ENCODE data around the gene GYG1.
"Not testable (repeated sequence)": the region's sequence is repeated elsewhere in the genome, so short reads cannot be mapped to it uniquely, and the experiment has no call there.

The GYG1 gene

DNA sequence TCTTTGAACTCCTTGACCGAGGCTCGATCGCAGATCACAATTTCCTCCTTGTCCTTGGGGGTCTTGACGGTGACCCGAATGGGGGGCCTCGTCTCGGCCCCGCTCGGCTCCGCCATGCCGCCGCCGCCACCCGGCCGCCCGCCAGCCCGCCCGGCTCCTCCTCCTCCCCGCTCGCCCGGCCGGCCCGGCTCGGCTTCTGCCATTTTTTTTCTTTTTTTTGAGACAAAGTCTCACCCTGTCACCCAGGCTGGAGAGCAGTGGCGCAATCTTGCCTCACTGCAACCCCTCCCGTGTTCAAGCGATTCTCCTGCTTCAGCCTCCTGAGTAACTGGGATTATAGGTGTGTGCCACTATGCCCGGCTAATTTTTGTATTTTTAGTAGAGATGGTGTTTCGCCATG lies 3.8 kb upstream of the GYG1 start:
- H3K27me3 ChIP-seq (ENCODE audit: control insufficient read depth in 2 of 2, insufficient read depth in 2 of 2, low read length in 2 of 2); H3K4me3 ChIP-seq (ENCODE audit: low read length in 2 of 2); H3K27ac ChIP-seq (ENCODE audit: low read depth in 2 of 2, low read length in 2 of 2); H3K9ac ChIP-seq (ENCODE audit: low read depth in 1 of 2, low read length in 2 of 2); H3K36me3 ChIP-seq (ENCODE audit: control insufficient read depth in 2 of 2, insufficient read depth in 2 of 2, low read length in 2 of 2); H3K9me3 ChIP-seq (ENCODE audit: control insufficient read depth in 2 of 2, low read length in 2 of 2): not testable (repeated sequence)
- peaks cover 4 to 11% of the 10 kb centered on the region in 2 donors for H3K4me1 ChIP-seq (ENCODE audit: control insufficient read depth in 2 of 2, insufficient read depth in 2 of 2, low read length in 2 of 2)

DNA sequence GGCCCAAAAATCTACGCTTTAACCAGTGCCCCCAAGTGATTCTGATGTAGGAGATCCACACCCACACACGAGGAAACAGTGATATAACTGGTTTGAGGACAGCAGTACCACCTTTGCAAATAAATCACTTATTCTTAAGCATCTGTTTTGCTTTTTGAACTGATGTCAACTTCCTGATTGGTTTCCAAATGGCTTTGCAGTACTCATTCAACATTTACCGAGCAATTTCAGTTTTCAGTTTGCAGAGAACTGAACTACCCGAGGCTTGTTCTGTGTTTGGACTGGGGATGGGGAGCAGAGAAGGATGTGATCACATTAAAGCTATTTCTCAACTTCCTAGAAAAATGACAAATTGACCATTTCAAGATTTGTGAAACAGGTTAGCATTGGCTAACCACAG lies 1.1 kb upstream of the GYG1 start:
- peaks cover under 1 to 5% of the 10 kb centered on the region in 2 donors for H3K36me3 ChIP-seq (ENCODE audit: control insufficient read depth in 2 of 2, insufficient read depth in 2 of 2, low read length in 2 of 2)
- no peak overlapping the region for H3K4me3 ChIP-seq (ENCODE audit: low read length in 2 of 2)
- H3K9me3 ChIP-seq (ENCODE audit: control insufficient read depth in 2 of 2, low read length in 2 of 2) = no peaks in the 10 kb centered on the region
- no peak overlapping the region for H3K27ac ChIP-seq (ENCODE audit: low read depth in 2 of 2, low read length in 2 of 2)
- H3K4me1 ChIP-seq (ENCODE audit: control insufficient read depth in 2 of 2, insufficient read depth in 2 of 2, low read length in 2 of 2) = peaks cover 9 to 15% of the 10 kb centered on the region in 2 donors
- H3K9ac ChIP-seq (ENCODE audit: low read depth in 1 of 2, low read length in 2 of 2) = no peak overlapping the region
- no peaks in the 10 kb centered on the region for H3K27me3 ChIP-seq (ENCODE audit: control insufficient read depth in 2 of 2, insufficient read depth in 2 of 2, low read length in 2 of 2)

DNA sequence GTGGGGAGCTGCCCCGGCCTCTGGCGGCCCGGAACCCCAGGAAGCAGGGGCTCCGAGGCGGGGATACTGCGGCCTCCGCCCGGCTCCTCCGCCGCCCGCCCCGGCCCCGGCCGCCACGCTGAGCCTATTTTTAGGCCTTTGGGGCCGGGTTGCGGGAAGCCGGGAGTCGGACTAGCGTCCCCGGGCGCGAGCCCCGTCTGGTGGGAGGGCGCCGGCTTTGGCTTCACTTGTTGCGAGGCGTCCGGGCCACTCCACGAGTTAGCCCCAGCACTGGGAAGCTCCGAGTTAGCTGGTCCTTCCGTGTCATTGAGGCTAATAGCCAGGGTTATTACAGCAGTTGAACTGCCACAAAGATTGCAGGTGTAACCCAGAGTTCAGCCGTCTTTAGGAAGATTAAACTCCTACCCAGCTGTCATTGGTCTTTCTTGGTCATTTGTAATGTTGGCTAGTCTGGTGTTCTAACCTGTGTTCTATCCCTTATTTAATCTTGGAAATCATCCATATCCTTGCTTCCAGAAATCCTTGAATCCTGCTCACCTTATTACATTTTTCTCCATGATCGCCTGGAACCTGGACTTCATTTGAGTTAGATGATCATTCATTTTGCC lies 791 bp downstream of the GYG1 start:
- no peaks in the 10 kb centered on the region for H3K27me3 ChIP-seq (ENCODE audit: control insufficient read depth in 2 of 2, insufficient read depth in 2 of 2, low read length in 2 of 2)
- H3K4me1 ChIP-seq (ENCODE audit: control insufficient read depth in 2 of 2, insufficient read depth in 2 of 2, low read length in 2 of 2) = peaks cover 9 to 15% of the 10 kb centered on the region in 2 donors
- H3K36me3 ChIP-seq (ENCODE audit: control insufficient read depth in 2 of 2, insufficient read depth in 2 of 2, low read length in 2 of 2) = peaks cover 14 to 15% of the 10 kb centered on the region in 2 donors
- H3K27ac ChIP-seq (ENCODE audit: low read depth in 2 of 2, low read length in 2 of 2) = peak overlapping the region; percentile 79 to 88
- peak overlapping the region; percentile 78 to 82 for H3K4me3 ChIP-seq (ENCODE audit: low read length in 2 of 2)
- H3K9me3 ChIP-seq (ENCODE audit: control insufficient read depth in 2 of 2, low read length in 2 of 2) = no peaks in the 10 kb centered on the region
- H3K9ac ChIP-seq (ENCODE audit: low read depth in 1 of 2, low read length in 2 of 2) = peak overlapping the region; percentile 61 to 85

DNA sequence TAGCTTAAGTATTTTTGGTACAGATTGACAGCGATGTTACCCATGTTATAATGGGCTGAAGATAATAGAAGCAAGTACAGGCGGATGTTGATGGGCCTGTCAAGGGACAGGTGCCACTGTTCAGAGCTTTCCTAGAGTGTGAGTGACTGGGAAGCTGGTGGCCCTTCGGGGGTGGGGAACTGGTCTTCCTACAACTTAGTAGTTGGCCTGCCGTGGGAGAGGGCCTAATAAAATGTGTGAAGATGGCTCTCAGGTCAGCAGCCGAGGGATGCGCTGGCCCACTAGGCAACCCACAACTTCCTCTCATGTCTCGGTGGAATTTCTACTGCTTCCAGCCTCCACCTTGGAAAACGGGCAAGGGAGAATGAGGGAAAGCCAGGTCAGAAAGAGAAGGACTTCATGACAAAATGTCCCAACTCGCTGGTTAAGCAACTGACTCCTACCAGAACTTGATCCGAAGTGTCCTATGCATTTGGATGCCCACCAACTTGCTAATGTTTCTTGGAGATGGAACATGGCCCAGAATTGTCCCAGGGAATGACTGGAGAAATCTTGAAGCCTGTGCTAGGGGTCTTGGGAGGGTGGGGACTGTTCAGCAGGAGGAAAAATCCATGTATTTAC lies 1.4 kb downstream of the GYG1 start:
- no peaks in the 10 kb centered on the region for H3K9me3 ChIP-seq (ENCODE audit: control insufficient read depth in 2 of 2, low read length in 2 of 2)
- H3K27me3 ChIP-seq (ENCODE audit: control insufficient read depth in 2 of 2, insufficient read depth in 2 of 2, low read length in 2 of 2) = no peaks in the 10 kb centered on the region
- H3K36me3 ChIP-seq (ENCODE audit: control insufficient read depth in 2 of 2, insufficient read depth in 2 of 2, low read length in 2 of 2) = peaks cover 14 to 20% of the 10 kb centered on the region in 2 donors
- peak overlapping the region in 1 of 2 donors; percentile 61 for H3K9ac ChIP-seq (ENCODE audit: low read depth in 1 of 2, low read length in 2 of 2)
- no peak overlapping the region for H3K27ac ChIP-seq (ENCODE audit: low read depth in 2 of 2, low read length in 2 of 2)
- H3K4me3 ChIP-seq (ENCODE audit: low read length in 2 of 2) = peak overlapping the region; percentile 78 to 82
- H3K4me1 ChIP-seq (ENCODE audit: control insufficient read depth in 2 of 2, insufficient read depth in 2 of 2, low read length in 2 of 2) = peaks cover 9 to 15% of the 10 kb centered on the region in 2 donors

DNA sequence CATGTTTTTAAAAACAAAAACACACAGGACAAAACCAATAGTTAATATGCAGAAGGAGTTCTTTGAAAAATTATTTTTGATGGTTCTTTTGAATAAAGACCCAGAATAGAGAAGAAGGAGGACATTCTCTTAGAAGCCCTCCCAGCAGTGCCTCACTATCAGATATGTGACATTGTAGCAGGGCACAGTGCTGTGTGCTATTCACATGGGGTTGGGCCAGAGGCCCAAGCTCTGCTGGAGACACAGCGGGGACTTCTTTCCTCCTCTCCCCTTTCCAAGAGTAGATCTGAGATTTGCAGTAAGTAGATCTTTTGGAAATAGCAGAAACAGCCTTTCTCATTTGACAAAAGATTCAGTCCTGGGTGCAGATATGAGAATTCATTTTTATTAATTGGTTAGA lies 6.3 kb downstream of the GYG1 start:
- H3K9me3 ChIP-seq (ENCODE audit: control insufficient read depth in 2 of 2, low read length in 2 of 2) = no peaks in the 10 kb centered on the region
- H3K27me3 ChIP-seq (ENCODE audit: control insufficient read depth in 2 of 2, insufficient read depth in 2 of 2, low read length in 2 of 2) = no peaks in the 10 kb centered on the region
- H3K36me3 ChIP-seq (ENCODE audit: control insufficient read depth in 2 of 2, insufficient read depth in 2 of 2, low read length in 2 of 2) = peaks cover 32 to 39% of the 10 kb centered on the region in 2 donors
- H3K9ac ChIP-seq (ENCODE audit: low read depth in 1 of 2, low read length in 2 of 2) = no peak overlapping the region
- peaks cover 3 to 4% of the 10 kb centered on the region in 2 donors for H3K4me1 ChIP-seq (ENCODE audit: control insufficient read depth in 2 of 2, insufficient read depth in 2 of 2, low read length in 2 of 2)
- H3K27ac ChIP-seq (ENCODE audit: low read depth in 2 of 2, low read length in 2 of 2) = no peak overlapping the region
- H3K4me3 ChIP-seq (ENCODE audit: low read length in 2 of 2) = no peak overlapping the region

DNA sequence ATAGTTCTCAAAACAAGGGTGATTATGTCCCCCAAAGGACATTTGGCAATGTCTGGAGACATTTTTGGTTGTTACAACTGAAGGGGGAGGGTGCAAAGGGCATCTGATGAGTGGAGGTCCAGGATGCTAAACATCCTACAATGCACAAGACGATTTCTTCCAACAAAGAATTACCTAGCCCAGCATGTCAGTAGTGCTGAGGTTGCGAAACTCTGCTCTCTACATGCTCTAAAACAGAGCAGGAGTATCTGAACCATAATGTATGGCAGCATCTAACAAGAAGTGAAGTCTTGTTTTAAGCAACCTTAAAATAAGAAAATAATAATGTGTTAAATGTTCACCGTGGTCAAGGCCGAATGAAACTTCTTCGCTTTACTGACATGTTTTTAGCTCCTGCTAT lies 7.0 kb downstream of the GYG1 start:
- Histone ChIP-seq H3K4me3 (ENCODE audit: low read length in 2 of 2) (no peak overlapping the region), H3K36me3 (ENCODE audit: control insufficient read depth in 2 of 2, insufficient read depth in 2 of 2, low read length in 2 of 2) (peaks cover 32 to 39% of the 10 kb centered on the region in 2 donors), H3K9ac (ENCODE audit: low read depth in 1 of 2, low read length in 2 of 2) (no peak overlapping the region), H3K4me1 (ENCODE audit: control insufficient read depth in 2 of 2, insufficient read depth in 2 of 2, low read length in 2 of 2) (no peaks in the 10 kb centered on the region), H3K9me3 (ENCODE audit: control insufficient read depth in 2 of 2, low read length in 2 of 2) (no peaks in the 10 kb centered on the region), H3K27me3 (ENCODE audit: control insufficient read depth in 2 of 2, insufficient read depth in 2 of 2, low read length in 2 of 2) (no peaks in the 10 kb centered on the region), H3K27ac (ENCODE audit: low read depth in 2 of 2, low read length in 2 of 2) (no peak overlapping the region)

DNA sequence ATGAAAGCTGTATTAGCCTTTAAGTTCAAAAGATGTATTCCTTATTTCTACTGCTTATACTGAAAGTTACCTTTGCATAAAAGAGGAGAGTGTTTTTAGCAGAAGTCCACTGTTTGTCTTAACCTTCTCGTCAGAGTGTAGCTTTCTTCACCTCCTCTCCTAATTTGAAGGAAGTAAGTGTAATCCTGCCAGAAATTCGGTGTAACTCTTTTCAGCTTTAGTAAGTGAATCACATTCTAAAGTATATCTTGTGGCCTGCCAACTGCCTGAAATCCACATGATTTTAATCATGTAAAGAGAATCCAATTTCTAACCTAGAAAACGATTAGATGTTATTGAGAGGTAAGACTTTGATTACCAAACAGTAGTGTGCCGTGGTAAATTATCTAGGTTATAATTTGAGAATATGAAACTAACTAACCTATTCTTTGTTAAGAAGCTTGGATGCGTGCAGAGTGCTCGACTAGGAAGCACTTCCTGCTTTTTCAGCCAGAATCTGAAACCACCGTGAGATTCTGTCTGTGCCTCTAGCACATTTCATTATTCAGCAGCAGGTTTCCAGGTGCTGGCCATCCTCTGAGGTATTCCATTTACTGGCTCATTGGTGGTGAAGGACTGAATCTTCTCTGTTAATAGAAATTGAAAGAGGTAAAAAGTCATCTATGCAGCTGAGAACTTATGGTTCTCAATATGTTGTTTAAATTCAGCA lies 7.5 kb downstream of the GYG1 start:
- no peaks in the 10 kb centered on the region for H3K27me3 ChIP-seq (ENCODE audit: control insufficient read depth in 2 of 2, insufficient read depth in 2 of 2, low read length in 2 of 2)

DNA sequence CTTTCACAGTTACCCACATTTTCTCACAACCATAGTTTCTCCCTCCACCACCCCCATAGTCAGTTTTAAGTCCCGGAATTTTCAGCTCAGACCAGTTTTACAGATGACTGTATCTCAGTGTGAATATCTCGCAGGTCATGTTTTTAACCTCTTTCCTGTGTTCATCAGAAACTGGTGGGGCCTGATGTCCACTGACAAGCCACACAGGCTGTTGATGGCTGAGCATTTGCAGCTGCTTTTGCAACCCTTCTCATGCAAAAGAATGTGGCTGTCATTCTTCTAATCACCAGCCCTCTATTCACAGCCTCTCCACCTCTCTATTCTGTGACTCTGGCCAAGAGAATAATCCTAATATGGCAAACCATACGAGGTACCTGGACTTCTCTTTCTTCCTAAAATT lies 8.5 kb downstream of the GYG1 start:
- Histone ChIP-seq H3K27me3 (ENCODE audit: control insufficient read depth in 2 of 2, insufficient read depth in 2 of 2, low read length in 2 of 2) (no peaks in the 10 kb centered on the region), H3K36me3 (ENCODE audit: control insufficient read depth in 2 of 2, insufficient read depth in 2 of 2, low read length in 2 of 2) (peaks cover 34 to 48% of the 10 kb centered on the region in 2 donors), H3K27ac (ENCODE audit: low read depth in 2 of 2, low read length in 2 of 2) (peak overlapping the region in 1 of 2 donors; percentile 11), H3K9ac (ENCODE audit: low read depth in 1 of 2, low read length in 2 of 2) (no peak overlapping the region), H3K9me3 (ENCODE audit: control insufficient read depth in 2 of 2, low read length in 2 of 2) (no peaks in the 10 kb centered on the region), H3K4me1 (ENCODE audit: control insufficient read depth in 2 of 2, insufficient read depth in 2 of 2, low read length in 2 of 2) (no peaks in the 10 kb centered on the region), H3K4me3 (ENCODE audit: low read length in 2 of 2) (no peak overlapping the region)

More for the DNA sequence above, 7.5 kb downstream of the GYG1 start:
- Histone ChIP-seq H3K36me3 (ENCODE audit: control insufficient read depth in 2 of 2, insufficient read depth in 2 of 2, low read length in 2 of 2) (peaks cover 33 to 43% of the 10 kb centered on the region in 2 donors), H3K27ac (ENCODE audit: low read depth in 2 of 2, low read length in 2 of 2) (no peak overlapping the region), H3K9ac (ENCODE audit: low read depth in 1 of 2, low read length in 2 of 2) (no peak overlapping the region), H3K4me1 (ENCODE audit: control insufficient read depth in 2 of 2, insufficient read depth in 2 of 2, low read length in 2 of 2) (no peaks in the 10 kb centered on the region), H3K9me3 (ENCODE audit: control insufficient read depth in 2 of 2, low read length in 2 of 2) (no peaks in the 10 kb centered on the region), H3K4me3 (ENCODE audit: low read length in 2 of 2) (no peak overlapping the region)

DNA sequence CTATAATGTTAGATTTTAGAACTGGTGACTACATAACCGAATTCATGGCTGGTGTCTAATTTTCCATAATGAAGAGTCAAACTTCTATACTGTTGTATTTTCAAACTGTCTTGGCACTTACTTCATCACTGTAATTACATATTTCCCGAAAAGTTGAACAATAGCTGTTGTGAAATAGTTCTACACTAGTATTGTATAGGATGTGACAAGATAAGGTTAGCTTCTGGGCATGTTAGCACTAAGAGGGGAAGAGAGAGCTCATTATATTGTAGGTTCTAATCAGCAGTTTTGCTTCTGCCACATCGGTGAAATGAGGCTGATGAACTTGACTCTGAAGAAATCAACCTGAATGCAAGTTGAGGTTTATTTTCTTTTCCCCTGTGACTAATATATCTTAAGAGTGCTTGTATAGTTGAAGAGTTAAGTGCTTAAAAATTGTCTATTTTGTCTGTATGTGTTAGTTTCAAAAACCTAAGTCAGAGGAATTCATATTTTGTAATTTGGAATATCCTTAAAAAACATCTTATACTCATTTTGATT lies 8.9 kb downstream of the GYG1 start:
- Histone ChIP-seq H3K9ac (ENCODE audit: low read depth in 1 of 2, low read length in 2 of 2) (no peak overlapping the region), H3K27me3 (ENCODE audit: control insufficient read depth in 2 of 2, insufficient read depth in 2 of 2, low read length in 2 of 2) (no peaks in the 10 kb centered on the region), H3K4me1 (ENCODE audit: control insufficient read depth in 2 of 2, insufficient read depth in 2 of 2, low read length in 2 of 2) (no peaks in the 10 kb centered on the region), H3K27ac (ENCODE audit: low read depth in 2 of 2, low read length in 2 of 2) (peak overlapping the region in 1 of 2 donors; percentile 11), H3K9me3 (ENCODE audit: control insufficient read depth in 2 of 2, low read length in 2 of 2) (no peaks in the 10 kb centered on the region), H3K36me3 (ENCODE audit: control insufficient read depth in 2 of 2, insufficient read depth in 2 of 2, low read length in 2 of 2) (peaks cover 34 to 47% of the 10 kb centered on the region in 2 donors), H3K4me3 (ENCODE audit: low read length in 2 of 2) (no peak overlapping the region)

DNA sequence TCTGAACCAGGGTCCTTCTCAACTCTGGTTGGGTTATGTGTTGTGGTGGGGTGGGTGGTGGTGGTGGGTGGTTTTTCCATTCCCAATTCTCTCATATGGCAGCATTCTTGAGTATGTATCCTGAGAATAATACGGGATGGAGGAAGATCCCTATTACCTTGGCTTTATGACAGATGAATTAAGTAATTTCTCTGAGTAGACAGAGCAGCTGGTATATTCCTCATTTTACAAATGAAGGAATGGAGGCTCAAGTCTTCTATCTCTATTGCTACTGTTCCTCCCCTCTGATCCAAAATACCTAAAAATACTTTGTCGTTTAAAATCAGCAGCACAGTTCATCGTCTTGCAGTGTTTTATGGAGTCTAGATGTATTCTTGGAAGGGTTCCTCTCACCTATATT lies 10.4 kb downstream of the GYG1 start:
- peaks cover 26 to 33% of the 10 kb centered on the region in 2 donors for H3K36me3 ChIP-seq (ENCODE audit: control insufficient read depth in 2 of 2, insufficient read depth in 2 of 2, low read length in 2 of 2)

More for the DNA sequence above, 10.4 kb downstream of the GYG1 start:
- no peak overlapping the region for H3K27ac ChIP-seq (ENCODE audit: low read depth in 2 of 2, low read length in 2 of 2)
- H3K4me3 ChIP-seq (ENCODE audit: low read length in 2 of 2) = no peak overlapping the region
- no peaks in the 10 kb centered on the region for H3K27me3 ChIP-seq (ENCODE audit: control insufficient read depth in 2 of 2, insufficient read depth in 2 of 2, low read length in 2 of 2)
- no peak overlapping the region for H3K9ac ChIP-seq (ENCODE audit: low read depth in 1 of 2, low read length in 2 of 2)
- no peaks in the 10 kb centered on the region for H3K9me3 ChIP-seq (ENCODE audit: control insufficient read depth in 2 of 2, low read length in 2 of 2)
- no peaks in the 10 kb centered on the region for H3K4me1 ChIP-seq (ENCODE audit: control insufficient read depth in 2 of 2, insufficient read depth in 2 of 2, low read length in 2 of 2)
